Measurements from ENCODE around the gene PLCG2. TPM values are rescaled to one million over a fixed set of nuclear protein-coding genes. Genes with fewer than 3 reads are reported as not detected.

The PLCG2 gene
- total RNA-seq, 1 donor from 2014 or later: 1.7 TPM

DNA sequence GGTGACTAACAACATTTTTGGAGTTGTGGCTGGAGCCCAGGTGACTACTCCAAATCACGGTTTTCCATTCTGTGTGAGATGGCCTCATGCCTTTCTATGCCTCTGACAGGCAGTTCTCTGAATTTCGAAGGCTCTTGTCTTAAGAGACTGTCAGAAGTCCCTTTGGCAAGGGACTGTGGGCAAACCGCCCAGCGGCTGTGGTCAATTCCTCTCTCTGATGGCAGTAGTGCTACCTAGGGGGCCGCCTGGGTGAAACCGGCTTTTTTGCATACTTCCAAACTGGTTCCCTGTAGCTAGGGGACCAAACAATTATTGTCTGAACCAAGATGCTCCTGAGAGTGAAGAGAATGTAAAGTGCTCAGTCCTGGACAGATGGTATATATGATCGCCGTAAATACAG, 145.9 kb downstream of the PLCG2 start:
- TF ChIP-seq, protein P1, sequence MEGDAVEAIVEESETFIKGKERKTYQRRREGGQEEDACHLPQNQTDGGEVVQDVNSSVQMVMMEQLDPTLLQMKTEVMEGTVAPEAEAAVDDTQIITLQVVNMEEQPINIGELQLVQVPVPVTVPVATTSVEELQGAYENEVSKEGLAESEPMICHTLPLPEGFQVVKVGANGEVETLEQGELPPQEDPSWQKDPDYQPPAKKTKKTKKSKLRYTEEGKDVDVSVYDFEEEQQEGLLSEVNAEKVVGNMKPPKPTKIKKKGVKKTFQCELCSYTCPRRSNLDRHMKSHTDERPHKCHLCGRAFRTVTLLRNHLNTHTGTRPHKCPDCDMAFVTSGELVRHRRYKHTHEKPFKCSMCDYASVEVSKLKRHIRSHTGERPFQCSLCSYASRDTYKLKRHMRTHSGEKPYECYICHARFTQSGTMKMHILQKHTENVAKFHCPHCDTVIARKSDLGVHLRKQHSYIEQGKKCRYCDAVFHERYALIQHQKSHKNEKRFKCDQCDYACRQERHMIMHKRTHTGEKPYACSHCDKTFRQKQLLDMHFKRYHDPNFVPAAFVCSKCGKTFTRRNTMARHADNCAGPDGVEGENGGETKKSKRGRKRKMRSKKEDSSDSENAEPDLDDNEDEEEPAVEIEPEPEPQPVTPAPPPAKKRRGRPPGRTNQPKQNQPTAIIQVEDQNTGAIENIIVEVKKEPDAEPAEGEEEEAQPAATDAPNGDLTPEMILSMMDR (conservative IDR thresholded peaks at IDR 0.05): no peak
- Mint-ChIP-seq H3K27me3 (ENCODE audit: low read depth) (no peaks in the 10 kb centered on the region), H3K4me1 (no peaks in the 10 kb centered on the region), H3K9me3 (no peaks in the 10 kb centered on the region), H3K36me3 (ENCODE audit: low read depth) (no peaks in the 10 kb centered on the region), H3K4me3 (no peak overlapping the region), H3K27ac (ENCODE audit: unreplicated experiment) (no peak overlapping the region)
- DNase-seq (ENCODE audit: low read depth, low spot score): no peak

DNA sequence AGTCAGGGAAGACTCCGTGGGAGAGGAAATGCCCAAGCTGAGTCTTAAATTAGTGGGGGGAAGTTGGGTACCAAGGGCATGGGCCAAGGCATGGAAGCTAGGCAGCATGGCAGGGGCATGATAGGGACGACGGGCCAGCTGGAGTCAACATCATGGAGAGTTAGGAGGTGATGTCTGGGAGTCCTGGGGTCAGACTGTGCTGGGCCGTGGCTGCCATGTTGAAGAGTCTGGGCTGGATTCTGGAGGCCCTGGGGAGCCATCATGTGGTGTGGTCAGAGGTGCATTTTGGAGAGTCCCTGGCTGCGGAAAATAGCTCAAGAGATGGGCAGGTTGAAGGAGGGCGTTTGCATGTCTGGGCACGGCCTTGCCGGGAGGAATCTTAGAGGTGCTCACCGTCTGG, 146.9 kb downstream of the PLCG2 start:
- Mint-ChIP-seq H3K36me3 (ENCODE audit: low read depth) (no peaks in the 10 kb centered on the region), H3K27ac (ENCODE audit: unreplicated experiment) (no peak overlapping the region), H3K27me3 (ENCODE audit: low read depth) (no peaks in the 10 kb centered on the region), H3K4me1 (no peaks in the 10 kb centered on the region), H3K4me3 (no peak overlapping the region), H3K9me3 (no peaks in the 10 kb centered on the region)
- no peak for DNase-seq (ENCODE audit: low read depth, low spot score)
- TF ChIP-seq, protein P1 (conservative IDR thresholded peaks at IDR 0.05): no peak

DNA sequence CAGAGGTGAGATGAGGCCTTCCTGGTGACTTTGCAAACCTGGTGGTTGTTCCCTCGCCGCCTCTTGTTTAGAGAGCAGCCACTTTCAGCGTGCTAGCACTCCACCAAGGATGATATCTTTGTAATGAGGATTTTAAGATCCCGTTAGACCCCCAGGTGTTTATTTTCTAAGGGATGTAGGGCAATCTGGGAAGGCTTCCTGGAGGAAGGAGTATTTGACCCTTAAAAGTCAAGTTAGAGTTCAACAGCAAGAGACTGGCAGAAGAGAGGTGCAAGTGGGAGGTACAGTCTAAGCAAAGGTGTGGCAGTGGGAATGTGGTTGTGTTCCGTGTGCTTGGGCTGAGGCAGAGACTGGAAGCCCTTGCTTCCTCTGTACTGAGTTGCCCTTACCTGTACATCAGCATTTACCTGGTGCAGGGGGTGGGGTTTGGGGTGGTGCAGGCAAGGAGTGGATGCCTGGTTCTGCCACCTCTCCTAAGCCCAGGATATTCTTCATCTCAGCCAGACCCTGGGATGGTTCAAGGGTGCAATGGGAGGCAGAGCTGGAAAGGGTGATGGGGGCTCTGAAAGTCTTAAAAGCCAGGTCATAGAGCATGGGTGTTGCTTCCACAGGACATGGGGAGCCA, 148.6 kb downstream of the PLCG2 start:
- H3K4me3 Mint-ChIP-seq: no peak overlapping the region
- TF ChIP-seq, protein P1 (conservative IDR thresholded peaks at IDR 0.05): no peak
- no peaks in the 10 kb centered on the region for H3K4me1 Mint-ChIP-seq
- H3K27me3 Mint-ChIP-seq (ENCODE audit: low read depth): no peaks in the 10 kb centered on the region
- H3K36me3 Mint-ChIP-seq (ENCODE audit: low read depth): no peaks in the 10 kb centered on the region
- no peaks in the 10 kb centered on the region for H3K9me3 Mint-ChIP-seq
- H3K27ac Mint-ChIP-seq (ENCODE audit: unreplicated experiment): no peak overlapping the region
- DNase-seq (ENCODE audit: low read depth, low spot score): no peak

DNA sequence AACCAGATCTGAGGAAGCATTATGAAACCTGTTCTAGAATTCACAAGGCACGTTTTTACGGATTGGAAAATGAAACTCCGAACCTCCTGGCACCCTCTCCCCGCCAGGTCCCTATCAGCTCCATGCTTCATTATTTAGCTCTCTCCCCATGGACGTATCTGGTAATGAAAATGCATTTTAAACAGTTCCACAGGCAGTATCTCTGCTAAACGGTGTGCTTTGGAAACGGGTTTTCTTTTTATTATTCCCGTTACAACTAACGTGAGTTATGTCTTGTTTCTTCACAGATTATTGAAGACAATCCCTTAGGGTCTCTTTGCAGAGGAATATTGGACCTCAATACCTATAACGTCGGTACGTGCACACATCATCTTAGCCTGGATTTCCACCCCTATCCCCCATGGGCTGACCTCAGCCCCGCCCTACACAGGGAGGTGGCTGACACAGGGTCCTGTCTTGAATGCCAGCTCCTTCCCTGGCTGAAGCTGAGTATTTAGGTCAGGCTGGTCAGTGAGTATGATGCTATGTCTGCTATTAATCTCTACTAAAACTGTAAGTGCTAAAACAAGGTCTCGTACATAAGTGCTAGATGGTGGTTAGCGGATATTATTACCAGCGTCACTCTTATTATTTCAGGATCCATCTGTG, 149.3 kb downstream of the PLCG2 start:
- Mint-ChIP-seq H3K36me3 (ENCODE audit: low read depth) (no peaks in the 10 kb centered on the region), H3K9me3 (no peaks in the 10 kb centered on the region), H3K27ac (ENCODE audit: unreplicated experiment) (no peak overlapping the region), H3K4me1 (no peaks in the 10 kb centered on the region), H3K4me3 (no peak overlapping the region), H3K27me3 (ENCODE audit: low read depth) (no peaks in the 10 kb centered on the region)
- TF ChIP-seq, protein P1 (conservative IDR thresholded peaks at IDR 0.05): no peak
- no peak for DNase-seq (ENCODE audit: low read depth, low spot score)

DNA sequence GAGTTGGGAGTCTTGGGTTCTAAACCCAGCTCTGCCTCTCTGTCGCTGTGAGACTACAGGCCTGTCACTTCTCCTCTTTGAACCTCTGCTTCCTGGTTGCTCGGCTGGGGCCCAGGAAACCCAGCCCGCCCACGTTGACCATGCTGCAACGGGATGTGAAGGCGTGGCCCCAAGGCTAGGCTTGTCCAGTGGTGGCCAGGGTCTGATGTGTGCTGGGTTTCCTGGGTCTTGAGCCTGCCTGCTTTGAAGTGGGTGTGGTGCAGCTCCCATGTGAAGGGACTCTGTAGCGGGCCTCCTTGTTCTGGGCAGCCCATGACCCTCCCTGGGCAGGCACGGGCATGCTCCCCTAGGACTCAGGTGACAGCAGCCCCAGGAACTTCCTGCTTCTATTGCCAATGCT, 149.9 kb downstream of the PLCG2 start:
- Mint-ChIP-seq H3K27ac (ENCODE audit: unreplicated experiment) (no peak overlapping the region), H3K36me3 (ENCODE audit: low read depth) (no peaks in the 10 kb centered on the region), H3K27me3 (ENCODE audit: low read depth) (no peaks in the 10 kb centered on the region), H3K4me3 (no peak overlapping the region), H3K4me1 (no peaks in the 10 kb centered on the region), H3K9me3 (no peaks in the 10 kb centered on the region)
- TF ChIP-seq, protein P1 (conservative IDR thresholded peaks at IDR 0.05): no peak
- no peak for DNase-seq (ENCODE audit: low read depth, low spot score)

All from neural crest cell (in vitro differentiated cells).